GM10248 (cell line): ENCODE results near the gene ST6GALNAC3.

ENCODE experiments used
- CTCF ChIA-PET: fragments of 300-600 bp; sonication (Branson Sonifier 250); formaldehyde crosslinking; extraction: SDS; loops from one replicate; lab custom pipeline; 2021; ENCODE audit warnings: antibody characterized with exemption; lab: Yijun Ruan, JAX
- POLR2A ChIA-PET: fragments of 350-650 bp; sonication (Branson Sonifier 250); formaldehyde crosslinking; extraction: SDS; loops from one replicate; lab custom pipeline; 2020; ENCODE audit warnings: antibody characterized with exemption; lab: Yijun Ruan, JAX
- DNase-seq: peaks from one replicate; pipeline ENCODE4 v3.0.0; 2012; ENCODE audit errors: extremely low spot score
- CTCF ChIP-seq: IDR thresholded peaks from 2 replicates; pipeline ENCODE4 v1.5.1; 2012; ENCODE audit warnings: mild to moderate bottlenecking, low read depth; ENCODE audit errors: extremely low read depth, missing control alignments, control extremely low read depth

Gene ST6GALNAC3

GRCh38 chr1:76428028-76428427, 353.5 kb downstream of the ST6GALNAC3 start:
- no peak for DNase-seq
- no peak for TF ChIP-seq CTCF
- ChIA-PET POLR2A (no interaction called here), CTCF (interaction anchor here (2.0 kb wide), 1 partner anchor 9 kb away, joined by 5 read pairs; no protein-coding TSS in a partner anchor)

- DNase-seq, result no peak
- TF ChIP-seq CTCF, result no peak
- CTCF ChIA-PET, result interaction anchor here (1.2 to 1.3 kb wide), 3 partner anchors 13 to 42 kb away, joined by 3 read pairs; no protein-coding TSS in a partner anchor
- POLR2A ChIA-PET, result no interaction called here
These were observed 356.0 kb downstream of the ST6GALNAC3 start for GRCh38 chr1:76430531-76430930.

DNA sequence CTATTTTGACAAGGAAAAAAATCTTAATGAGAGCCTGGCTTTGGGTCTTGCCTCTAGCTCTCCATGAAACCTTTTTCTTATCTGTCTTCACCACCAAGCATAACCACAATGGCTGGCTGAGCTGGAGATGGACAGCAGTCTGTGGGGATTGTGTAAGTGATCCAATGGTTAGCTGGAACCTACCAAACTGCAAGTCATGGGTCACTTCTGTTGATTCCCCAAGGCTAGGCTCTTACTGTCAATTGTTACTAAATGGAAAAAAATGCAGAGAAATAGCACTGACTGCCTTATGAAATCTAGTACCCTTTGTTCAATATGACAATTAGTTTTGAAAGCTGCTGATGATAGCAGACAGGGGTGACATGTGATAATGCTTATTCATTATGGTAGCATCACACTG, 359.0 kb downstream of the ST6GALNAC3 start:
- DNase-seq, result no peak
- POLR2A ChIA-PET, result no interaction called here
- no peak for TF ChIP-seq CTCF
- CTCF ChIA-PET, result interaction anchor here (1.2 kb wide), 1 partner anchor 11 kb away, joined by 4 read pairs; no protein-coding TSS in a partner anchor

- no peak for DNase-seq
- ChIA-PET CTCF (interaction anchor here (1.1 kb wide), 1 partner anchor 12 kb away, joined by 3 read pairs; no protein-coding TSS in a partner anchor), POLR2A (no interaction called here)
- no peak for TF ChIP-seq CTCF
These were observed 368.7 kb downstream of the ST6GALNAC3 start for GRCh38 chr1:76443217-76443616.

GRCh38 chr1:76444773-76445172, 370.2 kb downstream of the ST6GALNAC3 start:
- TF ChIP-seq CTCF, result no peak

DNA sequence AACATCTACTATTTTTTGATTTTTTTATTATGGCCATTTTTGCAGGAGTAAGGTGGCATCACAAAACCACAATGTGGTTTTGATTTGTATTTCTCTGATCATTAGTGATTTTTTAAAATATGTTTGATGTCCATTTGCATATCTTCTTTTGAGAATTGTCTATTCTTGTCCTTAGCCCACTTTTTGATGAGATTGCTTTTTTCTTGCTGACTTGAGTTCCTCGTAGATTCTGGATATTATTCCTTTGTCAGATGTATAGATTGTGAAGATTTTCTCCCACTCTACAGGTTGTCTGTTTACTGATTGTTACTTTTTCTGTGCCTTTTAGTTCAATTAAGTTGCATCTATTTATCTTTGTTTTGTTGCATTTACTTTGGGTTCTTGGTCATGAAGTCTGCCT, 375.7 kb downstream of the ST6GALNAC3 start:
- no peak for DNase-seq
- ChIA-PET CTCF (no interaction called here), POLR2A (no interaction called here)
- no peak for TF ChIP-seq CTCF

More at GRCh38 chr1:76444773-76445172, 370.2 kb downstream of the ST6GALNAC3 start:
- ChIA-PET CTCF (no interaction called here), POLR2A (no interaction called here)
- DNase-seq, result no peak
